Measurements from ENCODE around the gene LRRC7.
A peak's percentile ranks its signal among the peaks of the same experiment; 100 is the strongest.

Gene LRRC7

GRCh38 chr1:69686367-69686984, 118.8 kb downstream of the LRRC7 start:
- no peak for TF ChIP-seq CTCF (IDR thresholded peaks at IDR 0.05; ENCODE audit: low read depth, low read length, missing control alignments)
- DNase-seq (ENCODE audit: low read depth), result no peak
- H3K4me3 ChIP-seq (ENCODE audit: low read depth, low read length), result no peak overlapping the region

- no peak overlapping the region for H3K4me3 ChIP-seq (ENCODE audit: low read depth, low read length)
- no peak for DNase-seq (ENCODE audit: low read depth)
- TF ChIP-seq CTCF (IDR thresholded peaks at IDR 0.05; ENCODE audit: low read depth, low read length, missing control alignments), result no peak
Observed at GRCh38 chr1:69688193-69688592, 120.5 kb downstream of the LRRC7 start.

- no peak overlapping the region for H3K4me3 ChIP-seq (ENCODE audit: low read depth, low read length)
- no peak for TF ChIP-seq CTCF (IDR thresholded peaks at IDR 0.05; ENCODE audit: low read depth, low read length, missing control alignments)
- no peak for DNase-seq (ENCODE audit: low read depth)
Observed at GRCh38 chr1:69691179-69691578, 123.5 kb downstream of the LRRC7 start.

- no peak overlapping the region for H3K4me3 ChIP-seq (ENCODE audit: low read depth, low read length)
- DNase-seq (ENCODE audit: low read depth), result no peak
- no peak for TF ChIP-seq CTCF (IDR thresholded peaks at IDR 0.05; ENCODE audit: low read depth, low read length, missing control alignments)
Observed at GRCh38 chr1:69693921-69694675, 126.4 kb downstream of the LRRC7 start.

- no peak overlapping the region for H3K4me3 ChIP-seq (ENCODE audit: low read depth, low read length)
- DNase-seq (ENCODE audit: low read depth), result no peak
- TF ChIP-seq CTCF (IDR thresholded peaks at IDR 0.05; ENCODE audit: low read depth, low read length, missing control alignments), result no peak
Observed at GRCh38 chr1:69697340-69697739, 129.6 kb downstream of the LRRC7 start.

GRCh38 chr1:69700770-69701169, 133.0 kb downstream of the LRRC7 start:
- H3K4me3 ChIP-seq (ENCODE audit: low read depth, low read length), result no peak overlapping the region
- TF ChIP-seq CTCF (IDR thresholded peaks at IDR 0.05; ENCODE audit: low read depth, low read length, missing control alignments), result peak; percentile 28
- no peak for DNase-seq (ENCODE audit: low read depth)

GRCh38 chr1:69702085-69702484, 134.4 kb downstream of the LRRC7 start:
- no peak for DNase-seq (ENCODE audit: low read depth)
- no peak for TF ChIP-seq CTCF (IDR thresholded peaks at IDR 0.05; ENCODE audit: low read depth, low read length, missing control alignments)
- no peak overlapping the region for H3K4me3 ChIP-seq (ENCODE audit: low read depth, low read length)
